K562 (cell line): ENCODE results near the gene NRN1L. TPM values are rescaled to one million over a fixed set of nuclear protein-coding genes. Genes with fewer than 3 reads are reported as not detected.
A peak's percentile ranks its signal among the peaks of the same experiment; 100 is the strongest.

Experiments
- ADNP ChIP-seq: fragments of 200-800 bp; sonication (Bioruptor generic); IDR thresholded peaks from 2 replicates; pipeline ENCODE4 v1.6.1; 2016; ENCODE audit warnings: missing genetic modification characterization, missing compliant biosample characterization
- ELF4 ChIP-seq: fragments of 450-650 bp; formaldehyde crosslinking; IDR thresholded peaks from 2 replicates; pipeline ENCODE4 v1.4.0; 2022; ENCODE audit warnings: missing genetic modification characterization
- GABPB2 ChIP-seq: fragments of 250-450 bp; sonication (Bioruptor Pico); conservative IDR thresholded peaks from 2 replicates; pipeline ENCODE4 v1.5.1; 2021; ENCODE audit warnings: mild to moderate bottlenecking
- HEY1 ChIP-seq: fragments of 250-450 bp; sonication (Bioruptor Pico); IDR thresholded peaks from 2 replicates; pipeline ENCODE4 v1.5.0; 2020; ENCODE audit warnings: mild to moderate bottlenecking, moderate library complexity, borderline replicate concordance
- NFIC ChIP-seq: fragments of 450-650 bp; IDR thresholded peaks from 2 replicates; pipeline ENCODE4 v1.6.1; 2017; ENCODE audit warnings: mild to moderate bottlenecking, inconsistent platforms
- SAFB2 ChIP-seq: fragments of 200-400 bp; formaldehyde crosslinking; IDR thresholded peaks from 2 replicates; pipeline ENCODE4 v1.6.1; 2018; ENCODE audit warnings: borderline replicate concordance, low read length, low read depth, moderate library complexity; ENCODE audit not compliant: severe bottlenecking
- STAT5A ChIP-seq: IDR thresholded peaks from 2 replicates; pipeline ENCODE4 v1.6.1; 2012; ENCODE audit warnings: low read length, inconsistent platforms, borderline replicate concordance
- ZEB2 ChIP-seq: fragments of 450-650 bp; IDR thresholded peaks from 2 replicates; pipeline ENCODE4 v1.6.1; 2016
- ZNF311 ChIP-seq: fragments of 250-450 bp; sonication (Bioruptor Pico); IDR thresholded peaks from 2 replicates; pipeline ENCODE4 v1.4.0; 2020; ENCODE audit warnings: mild to moderate bottlenecking, moderate library complexity
- ZNF780A ChIP-seq: fragments of 250-450 bp; sonication (Bioruptor Pico); IDR thresholded peaks from 2 replicates; pipeline ENCODE4 v1.5.0; 2021; ENCODE audit warnings: mild to moderate bottlenecking
- ZNF830 ChIP-seq: fragments of 250-450 bp; sonication (Bioruptor Pico); IDR thresholded peaks from 2 replicates; pipeline ENCODE4 v1.5.0; 2021; ENCODE audit warnings: mild to moderate bottlenecking
- polyA plus RNA-seq, 8 experiments: library from polyadenylated mRNA; depleted of rRNA in 4 of 8; stranded (reverse) in 5 of 8; unstranded in 3 of 8; fragments of >200 nt; fragmentation: Nextera tagmentation in 2 of 8; fragmentation: Illumina TruSeq in 1 of 8; extraction: Ambion mirVana in 2 of 8; extraction: Trizol in 1 of 8; gene quantifications; 2 replicates each; pipeline versions ENCODE4 v1.2.1 to v1.2.3, GENCODE V29; 2011 to 2014; ENCODE audit warnings: inconsistent platforms in 1 of 8, missing spikeins in 1 of 8
- total RNA-seq, 7 experiments: library from RNA; depleted of rRNA in 6 of 7; stranded (reverse); fragments of >200 nt in 6 of 7; fragmentation: Illumina TruSeq in 2 of 7; extraction: Trizol in 2 of 7; gene quantifications; 2 replicates each; pipeline versions ENCODE4 v1.2.1 to v1.2.3, GENCODE V29; 2011 to 2021; ENCODE audit warnings: low replicate concordance in 1 of 7
- TF ChIP-seq, protein P1 (sequence below), 2 experiments: fragments of 450-650 bp; formaldehyde crosslinking in 1 of 2; IDR thresholded peaks; 2 replicates each; pipeline versions ENCODE4 v1.4.0 to v1.6.1; 2014 to 2020; ENCODE audit warnings: mild to moderate bottlenecking in 2 of 2, borderline replicate concordance in 1 of 2, low read depth in 1 of 2
- TF ChIP-seq, protein P2 (sequence below): fragments of 450-650 bp; IDR thresholded peaks from 2 replicates; pipeline ENCODE4 v1.7.1; 2018; ENCODE audit warnings: mild to moderate bottlenecking, low read depth; ENCODE audit not compliant: partially characterized antibody
- TF ChIP-seq, protein P3 (sequence below): sonication (generic); formaldehyde crosslinking; IDR thresholded peaks from 2 replicates; pipeline ENCODE4 v1.9.0; 2022; ENCODE audit warnings: mild to moderate bottlenecking, missing genetic modification reagents
- TF ChIP-seq, protein P4 (sequence below): sonication (generic); formaldehyde crosslinking; IDR thresholded peaks from 2 replicates; pipeline ENCODE4 v1.9.0; 2022; ENCODE audit warnings: mild to moderate bottlenecking, missing genetic modification reagents

NRN1L gene
- total and polyA plus RNA-seq, 9 of the 15 experiments (the other 6 are each of a cell fraction or from before 2014, with no cell fraction given), result 0.22 to 0.86 (median 0.61) TPM; not detected in 5

DNA sequence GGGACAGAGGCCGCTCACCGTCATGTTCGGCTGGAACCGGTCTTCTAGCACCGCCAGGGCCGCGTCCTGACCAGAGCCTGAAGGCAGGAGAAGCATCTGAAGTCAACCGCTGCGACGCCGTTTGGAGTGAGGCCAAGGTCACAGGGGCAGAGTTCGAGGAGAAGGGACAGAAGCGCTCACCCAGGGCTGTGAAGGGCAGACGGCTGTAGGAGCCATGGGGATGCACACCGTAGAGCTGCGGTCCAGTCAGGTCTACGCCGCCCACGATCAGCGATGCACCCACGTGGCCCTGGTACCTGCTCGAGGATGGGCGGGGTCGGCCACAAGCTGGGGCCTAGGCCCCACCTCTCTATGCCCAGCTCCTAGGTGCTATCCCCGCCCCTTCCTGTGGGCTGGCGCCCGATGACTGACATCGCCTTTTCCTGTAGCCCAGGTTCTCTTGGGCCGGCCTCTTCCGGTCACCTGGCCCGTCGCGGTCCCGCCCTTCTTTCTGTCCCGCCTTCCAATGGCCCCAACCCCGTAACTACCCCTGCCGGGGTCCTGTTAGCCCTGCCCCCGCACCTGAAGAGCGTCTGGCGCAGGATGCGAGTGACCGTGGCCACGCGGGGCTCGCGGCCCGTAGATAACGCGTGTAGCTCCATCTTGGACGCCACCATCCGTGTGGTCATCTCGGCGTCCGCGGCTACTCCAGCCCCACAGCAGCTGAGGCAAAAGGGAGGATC lies 50.9 kb downstream of the NRN1L start (continued):
- TF ChIP-seq, protein P1, sequence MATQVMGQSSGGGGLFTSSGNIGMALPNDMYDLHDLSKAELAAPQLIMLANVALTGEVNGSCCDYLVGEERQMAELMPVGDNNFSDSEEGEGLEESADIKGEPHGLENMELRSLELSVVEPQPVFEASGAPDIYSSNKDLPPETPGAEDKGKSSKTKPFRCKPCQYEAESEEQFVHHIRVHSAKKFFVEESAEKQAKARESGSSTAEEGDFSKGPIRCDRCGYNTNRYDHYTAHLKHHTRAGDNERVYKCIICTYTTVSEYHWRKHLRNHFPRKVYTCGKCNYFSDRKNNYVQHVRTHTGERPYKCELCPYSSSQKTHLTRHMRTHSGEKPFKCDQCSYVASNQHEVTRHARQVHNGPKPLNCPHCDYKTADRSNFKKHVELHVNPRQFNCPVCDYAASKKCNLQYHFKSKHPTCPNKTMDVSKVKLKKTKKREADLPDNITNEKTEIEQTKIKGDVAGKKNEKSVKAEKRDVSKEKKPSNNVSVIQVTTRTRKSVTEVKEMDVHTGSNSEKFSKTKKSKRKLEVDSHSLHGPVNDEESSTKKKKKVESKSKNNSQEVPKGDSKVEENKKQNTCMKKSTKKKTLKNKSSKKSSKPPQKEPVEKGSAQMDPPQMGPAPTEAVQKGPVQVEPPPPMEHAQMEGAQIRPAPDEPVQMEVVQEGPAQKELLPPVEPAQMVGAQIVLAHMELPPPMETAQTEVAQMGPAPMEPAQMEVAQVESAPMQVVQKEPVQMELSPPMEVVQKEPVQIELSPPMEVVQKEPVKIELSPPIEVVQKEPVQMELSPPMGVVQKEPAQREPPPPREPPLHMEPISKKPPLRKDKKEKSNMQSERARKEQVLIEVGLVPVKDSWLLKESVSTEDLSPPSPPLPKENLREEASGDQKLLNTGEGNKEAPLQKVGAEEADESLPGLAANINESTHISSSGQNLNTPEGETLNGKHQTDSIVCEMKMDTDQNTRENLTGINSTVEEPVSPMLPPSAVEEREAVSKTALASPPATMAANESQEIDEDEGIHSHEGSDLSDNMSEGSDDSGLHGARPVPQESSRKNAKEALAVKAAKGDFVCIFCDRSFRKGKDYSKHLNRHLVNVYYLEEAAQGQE (IDR thresholded peaks at IDR 0.05; ENCODE audit: borderline replicate concordance), result peak; percentile 61
- TF ChIP-seq, protein P1 (CRISPR knock-in tag; IDR thresholded peaks at IDR 0.05; ENCODE audit: low read depth), result peak; percentile 57; the same call in 1 of the 2 replicates
- TF ChIP-seq NFIC (peak; percentile 95), HEY1 (CRISPR knock-in tag) (peak; percentile 58; the same call in 1 of the 2 replicates), ELF4 (peak; percentile 61; the same call in 1 of the 2 replicates), ADNP (tag) (no peak), ZNF780A (CRISPR knock-in tag) (no peak), ZNF311 (CRISPR knock-in tag) (no peak), ZEB2 (peak; percentile 52), STAT5A (no peak), GABPB2 (CRISPR knock-in tag) (0 out of 2 replicates have a peak, but pooled peaks have one; percentile 38), SAFB2 (no peak), ZNF830 (CRISPR knock-in tag) (peak; percentile 96)
- TF ChIP-seq, protein P2, sequence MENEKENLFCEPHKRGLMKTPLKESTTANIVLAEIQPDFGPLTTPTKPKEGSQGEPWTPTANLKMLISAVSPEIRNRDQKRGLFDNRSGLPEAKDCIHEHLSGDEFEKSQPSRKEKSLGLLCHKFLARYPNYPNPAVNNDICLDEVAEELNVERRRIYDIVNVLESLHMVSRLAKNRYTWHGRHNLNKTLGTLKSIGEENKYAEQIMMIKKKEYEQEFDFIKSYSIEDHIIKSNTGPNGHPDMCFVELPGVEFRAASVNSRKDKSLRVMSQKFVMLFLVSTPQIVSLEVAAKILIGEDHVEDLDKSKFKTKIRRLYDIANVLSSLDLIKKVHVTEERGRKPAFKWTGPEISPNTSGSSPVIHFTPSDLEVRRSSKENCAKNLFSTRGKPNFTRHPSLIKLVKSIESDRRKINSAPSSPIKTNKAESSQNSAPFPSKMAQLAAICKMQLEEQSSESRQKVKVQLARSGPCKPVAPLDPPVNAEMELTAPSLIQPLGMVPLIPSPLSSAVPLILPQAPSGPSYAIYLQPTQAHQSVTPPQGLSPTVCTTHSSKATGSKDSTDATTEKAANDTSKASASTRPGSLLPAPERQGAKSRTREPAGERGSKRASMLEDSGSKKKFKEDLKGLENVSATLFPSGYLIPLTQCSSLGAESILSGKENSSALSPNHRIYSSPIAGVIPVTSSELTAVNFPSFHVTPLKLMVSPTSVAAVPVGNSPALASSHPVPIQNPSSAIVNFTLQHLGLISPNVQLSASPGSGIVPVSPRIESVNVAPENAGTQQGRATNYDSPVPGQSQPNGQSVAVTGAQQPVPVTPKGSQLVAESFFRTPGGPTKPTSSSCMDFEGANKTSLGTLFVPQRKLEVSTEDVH, result peak; percentile 29
- TF ChIP-seq, protein P3, sequence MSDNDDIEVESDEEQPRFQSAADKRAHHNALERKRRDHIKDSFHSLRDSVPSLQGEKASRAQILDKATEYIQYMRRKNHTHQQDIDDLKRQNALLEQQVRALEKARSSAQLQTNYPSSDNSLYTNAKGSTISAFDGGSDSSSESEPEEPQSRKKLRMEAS (CRISPR knock-in tag), result peak; percentile 98
- TF ChIP-seq, protein P4, sequence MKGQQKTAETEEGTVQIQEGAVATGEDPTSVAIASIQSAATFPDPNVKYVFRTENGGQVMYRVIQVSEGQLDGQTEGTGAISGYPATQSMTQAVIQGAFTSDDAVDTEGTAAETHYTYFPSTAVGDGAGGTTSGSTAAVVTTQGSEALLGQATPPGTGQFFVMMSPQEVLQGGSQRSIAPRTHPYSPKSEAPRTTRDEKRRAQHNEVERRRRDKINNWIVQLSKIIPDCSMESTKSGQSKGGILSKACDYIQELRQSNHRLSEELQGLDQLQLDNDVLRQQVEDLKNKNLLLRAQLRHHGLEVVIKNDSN (CRISPR knock-in tag), result peak; percentile 96
